ENCODE measurements around the gene KRTAP10-8. TPM values are rescaled to one million over a fixed set of nuclear protein-coding genes. Genes with fewer than 3 reads are reported as not detected.
"Not testable (repeated sequence)": the region's sequence is repeated elsewhere in the genome, so short reads cannot be mapped to it uniquely, and the experiment has no call there.

Gene KRTAP10-8
- polyA plus RNA-seq, 4 donors = not detected

DNA sequence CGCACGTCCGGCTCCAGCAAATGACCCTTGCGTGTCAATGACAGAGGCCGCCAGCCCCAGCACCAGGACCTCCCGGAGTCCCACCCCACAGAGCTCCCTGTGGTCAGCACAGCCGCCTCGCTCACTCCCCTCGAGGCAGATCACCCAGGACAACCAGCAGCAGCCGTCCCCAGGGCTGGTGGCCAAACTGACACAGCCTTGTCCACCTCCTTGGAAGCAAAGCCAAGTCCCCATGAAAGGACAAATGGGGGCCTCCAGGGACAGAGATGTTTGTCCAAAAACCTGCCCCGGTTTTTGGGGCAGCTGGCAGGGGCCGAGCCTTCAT is 27.4 kb downstream of the KRTAP10-8 start:
- DNase-seq (ENCODE audit: low read depth in 4 of 4, low spot score in 3 of 4) = no peak

DNA sequence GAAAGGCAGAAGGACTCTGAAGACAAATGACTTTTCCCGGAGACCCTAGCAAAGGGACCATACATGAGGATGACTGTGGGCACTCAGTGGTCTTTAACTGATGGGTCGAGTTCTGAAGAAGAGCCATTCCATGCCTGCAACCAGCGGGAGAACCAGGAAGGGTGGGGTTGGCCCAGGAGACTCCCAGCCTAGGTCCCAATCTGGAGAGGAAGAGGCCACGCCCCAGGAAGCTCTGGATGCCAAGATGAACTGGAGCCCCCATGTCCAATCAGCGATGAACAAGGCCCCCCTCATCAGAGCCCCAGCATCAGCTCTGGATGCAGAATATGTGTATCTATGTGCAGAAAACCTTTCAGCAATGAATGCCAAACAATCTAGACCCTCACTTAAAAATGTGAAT is 28.9 kb downstream of the KRTAP10-8 start:
- DNase-seq (ENCODE audit: low read depth in 4 of 4, low spot score in 3 of 4) = no peak

DNA sequence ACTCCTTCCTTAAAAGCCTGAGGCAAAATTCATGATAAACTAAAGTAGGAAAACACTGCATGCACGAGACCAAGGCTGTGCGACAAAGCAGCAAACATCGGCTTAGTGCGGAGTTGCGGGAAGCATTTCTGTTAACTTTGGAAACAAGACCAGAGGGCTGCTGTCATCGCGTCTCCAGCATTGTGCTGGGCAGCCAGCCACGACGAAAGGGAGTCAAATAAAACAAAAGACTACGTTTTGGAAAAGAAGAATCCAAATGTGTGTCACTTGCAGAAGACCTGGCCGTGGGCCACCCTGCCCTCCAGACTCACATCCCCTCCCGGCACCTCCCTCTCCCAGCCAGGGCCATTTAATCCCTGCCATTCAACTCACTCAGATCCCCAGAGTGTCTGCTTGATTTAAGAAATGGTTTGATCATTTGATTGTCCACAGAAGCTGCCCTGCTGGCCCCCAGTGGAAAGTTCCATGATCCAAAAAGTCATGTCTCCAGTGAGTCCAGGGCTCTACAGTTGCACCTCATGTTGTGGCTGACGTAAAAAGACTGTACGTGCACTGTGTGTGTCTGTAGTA is 31.9 kb downstream of the KRTAP10-8 start:
- DNase-seq (ENCODE audit: low read depth in 4 of 4, low spot score in 3 of 4) = no peak

DNA sequence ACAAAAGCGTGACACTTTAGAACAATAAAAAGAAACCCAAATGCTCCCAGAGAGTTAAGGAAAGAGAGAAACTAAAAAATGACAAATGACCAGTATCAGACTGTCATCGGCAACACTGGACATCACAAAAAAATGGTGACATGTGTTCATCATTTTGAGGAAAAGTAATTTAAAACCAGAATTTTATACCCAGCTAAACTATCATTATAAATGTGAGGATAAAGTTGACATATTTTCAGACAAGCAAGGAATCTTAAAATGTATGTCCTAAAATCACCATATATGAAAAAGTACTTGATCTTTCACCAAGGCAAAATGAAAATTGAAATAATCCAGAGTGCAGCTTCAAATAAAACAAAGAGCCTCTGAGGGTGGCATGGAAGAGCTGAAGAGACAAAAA is 33.0 kb downstream of the KRTAP10-8 start:
- no peak for DNase-seq (ENCODE audit: low read depth in 4 of 4, low spot score in 3 of 4)

DNA sequence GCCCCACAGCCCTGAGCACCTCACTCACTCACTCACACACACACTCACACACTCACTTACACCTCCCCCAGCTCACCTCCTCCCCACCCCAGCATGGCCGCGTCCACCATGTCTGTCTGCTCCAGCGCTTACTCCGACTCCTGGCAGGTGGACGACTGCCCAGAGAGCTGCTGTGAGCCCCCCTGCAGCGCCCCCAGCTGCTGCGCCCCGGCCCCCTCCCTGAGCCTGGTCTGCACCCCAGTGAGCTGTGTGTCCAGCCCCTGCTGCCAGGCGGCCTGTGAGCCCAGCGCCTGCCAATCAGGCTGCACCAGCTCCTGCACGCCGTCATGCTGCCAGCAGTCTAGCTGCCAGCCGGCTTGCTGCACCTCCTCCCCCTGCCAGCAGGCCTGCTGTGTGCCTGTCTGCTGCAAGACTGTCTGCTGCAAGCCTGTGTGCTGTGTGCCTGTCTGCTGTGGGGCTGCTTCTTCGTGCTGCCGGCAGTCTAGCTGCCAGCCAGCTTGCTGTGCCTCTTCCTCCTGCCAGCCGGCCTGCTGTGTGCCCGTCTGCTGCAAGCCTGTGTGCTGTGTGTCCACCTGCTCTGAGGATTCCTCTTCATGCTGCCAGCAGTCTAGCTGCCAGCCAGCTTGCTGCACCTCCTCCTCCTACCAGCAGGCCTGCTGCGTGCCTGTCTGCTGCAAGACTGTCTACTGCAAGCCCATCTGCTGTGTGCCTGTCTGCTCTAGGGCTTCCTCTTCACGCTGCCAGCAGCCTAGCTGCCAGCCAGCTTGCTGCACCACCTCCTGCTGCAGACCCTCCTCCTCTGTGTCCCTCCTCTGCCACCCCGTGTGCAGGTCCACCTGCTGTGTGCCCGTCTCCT is 34.7 kb downstream of the KRTAP10-8 start, which contains the start of gene KRTAP10-11:
Gene KRTAP10-11, plus strand, starts transcription at position 49 of the 856 bp plus-strand sequence. Its CDS starts 45 bp downstream, at position 94.
- DNase-seq (ENCODE audit: low read depth in 4 of 4, low spot score in 3 of 4) = not testable (repeated sequence)

DNA sequence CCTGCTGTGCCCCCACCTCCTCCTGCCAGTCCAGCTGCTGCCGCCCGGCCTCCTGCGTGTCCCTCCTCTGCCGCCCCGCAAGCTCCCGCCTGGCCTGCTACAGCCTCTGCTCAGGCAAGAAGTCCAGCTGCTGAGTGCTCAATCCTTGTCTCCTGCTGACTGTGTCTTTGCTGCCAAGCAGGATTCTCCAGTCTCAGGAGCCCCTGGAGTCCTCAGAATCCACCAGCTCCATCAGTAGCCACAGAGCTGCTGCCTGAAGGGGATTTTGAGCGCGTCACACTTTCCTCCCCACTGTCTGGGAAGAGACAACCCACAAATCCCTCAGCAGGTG is 35.3 kb downstream of the KRTAP10-8 start:
- DNase-seq (ENCODE audit: low read depth in 4 of 4, low spot score in 3 of 4) = no peak

DNA sequence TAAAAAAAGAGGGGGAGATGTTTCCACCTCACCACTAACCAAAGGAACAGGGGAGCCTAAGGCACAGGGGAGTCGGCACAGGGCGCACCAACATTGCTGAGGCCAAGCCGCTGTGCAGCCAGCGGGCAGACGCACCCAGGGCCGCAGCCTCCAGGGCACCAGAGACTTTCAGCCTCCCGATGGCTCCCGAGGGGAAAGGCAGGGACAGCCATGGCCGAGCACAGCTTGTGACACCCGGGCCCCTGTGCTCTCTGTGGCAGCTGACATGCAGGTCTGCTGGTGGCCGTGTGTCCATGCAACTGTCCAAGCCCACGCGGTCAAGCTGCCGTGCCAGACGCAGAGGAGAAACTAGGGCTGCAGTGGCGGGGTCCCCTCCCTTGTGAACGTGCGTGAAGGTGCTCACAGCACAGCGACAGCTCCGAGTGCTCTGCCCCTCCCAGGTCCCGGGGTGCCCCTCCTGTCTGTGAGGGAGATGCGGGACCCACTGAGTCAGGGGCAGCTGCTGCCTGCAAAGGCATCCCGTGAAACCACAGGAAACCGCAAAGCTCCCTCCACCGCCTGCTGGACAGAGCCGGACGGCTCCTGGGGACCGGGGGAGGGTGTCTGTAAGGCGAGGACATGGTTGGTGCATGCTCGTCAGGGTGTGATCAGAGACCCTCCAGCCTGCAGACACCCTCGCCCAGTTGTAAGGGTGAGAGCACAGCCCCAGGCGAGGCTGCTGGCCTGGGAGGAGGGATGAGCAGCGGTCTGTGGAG is 36.9 kb downstream of the KRTAP10-8 start:
- DNase-seq (ENCODE audit: low read depth in 4 of 4, low spot score in 3 of 4) = no peak

DNA sequence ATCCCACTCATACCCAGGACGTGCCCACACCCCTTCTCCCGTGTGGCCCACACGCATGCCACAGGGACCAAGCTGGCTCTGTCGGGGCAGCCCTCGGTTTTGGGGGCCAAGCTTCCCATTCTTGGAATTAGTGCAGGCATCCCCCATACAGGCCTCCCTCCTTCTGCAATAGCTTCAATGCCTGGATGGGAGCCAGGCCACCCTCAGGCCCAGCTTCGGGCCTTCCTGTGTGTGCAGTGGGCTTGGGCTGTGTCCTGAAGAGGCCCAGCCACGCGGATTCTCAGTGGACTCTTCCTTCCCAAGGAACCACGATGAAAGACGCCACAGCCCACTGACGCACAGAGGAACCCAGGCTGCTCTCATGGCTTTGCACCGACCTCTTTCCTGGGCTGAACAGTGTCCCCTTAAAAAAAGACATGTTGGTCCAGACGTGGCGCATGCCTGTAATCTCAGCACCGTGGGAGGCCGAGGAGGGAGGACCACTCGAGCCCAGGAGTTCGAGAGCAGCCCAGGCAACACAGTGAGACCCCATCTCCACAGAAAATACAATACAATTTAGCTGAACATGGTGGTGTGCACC is 37.7 kb downstream of the KRTAP10-8 start:
- no peak for DNase-seq (ENCODE audit: low read depth in 4 of 4, low spot score in 3 of 4)

DNA sequence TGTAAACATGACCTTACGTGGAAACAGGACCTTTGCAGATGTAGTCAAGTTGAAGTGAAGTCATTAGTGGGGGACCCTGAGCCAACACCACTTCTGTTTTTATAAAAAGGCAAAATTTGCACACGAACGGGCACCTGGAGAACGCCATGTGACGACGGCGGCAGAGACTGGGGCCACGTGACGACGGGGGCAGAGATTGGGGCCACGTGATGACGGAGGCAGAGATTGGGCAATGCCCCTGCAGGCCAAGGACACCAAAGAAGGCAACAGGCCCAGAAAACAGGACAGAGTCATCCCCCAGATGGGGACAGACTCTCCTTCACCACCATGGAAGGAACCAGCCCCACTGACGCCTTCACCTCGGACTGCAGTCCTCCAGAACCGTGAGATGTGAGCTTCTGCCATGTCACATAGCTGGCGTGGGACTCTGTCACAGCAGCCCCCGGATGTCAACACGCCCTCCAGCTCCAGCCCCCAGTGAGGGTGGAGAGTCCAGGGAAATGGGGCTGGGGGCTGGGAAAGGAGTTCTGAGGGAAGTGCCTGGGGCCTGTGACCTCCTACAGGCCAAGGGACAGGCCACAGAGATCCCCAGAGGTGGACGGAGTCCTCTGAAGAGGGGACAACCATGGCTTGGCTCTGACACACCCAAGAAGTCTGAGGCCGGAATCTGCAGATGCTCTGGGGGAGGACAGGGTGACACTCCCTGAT is 38.5 kb downstream of the KRTAP10-8 start:
- no peak for DNase-seq (ENCODE audit: low read depth in 4 of 4, low spot score in 3 of 4)

DNA sequence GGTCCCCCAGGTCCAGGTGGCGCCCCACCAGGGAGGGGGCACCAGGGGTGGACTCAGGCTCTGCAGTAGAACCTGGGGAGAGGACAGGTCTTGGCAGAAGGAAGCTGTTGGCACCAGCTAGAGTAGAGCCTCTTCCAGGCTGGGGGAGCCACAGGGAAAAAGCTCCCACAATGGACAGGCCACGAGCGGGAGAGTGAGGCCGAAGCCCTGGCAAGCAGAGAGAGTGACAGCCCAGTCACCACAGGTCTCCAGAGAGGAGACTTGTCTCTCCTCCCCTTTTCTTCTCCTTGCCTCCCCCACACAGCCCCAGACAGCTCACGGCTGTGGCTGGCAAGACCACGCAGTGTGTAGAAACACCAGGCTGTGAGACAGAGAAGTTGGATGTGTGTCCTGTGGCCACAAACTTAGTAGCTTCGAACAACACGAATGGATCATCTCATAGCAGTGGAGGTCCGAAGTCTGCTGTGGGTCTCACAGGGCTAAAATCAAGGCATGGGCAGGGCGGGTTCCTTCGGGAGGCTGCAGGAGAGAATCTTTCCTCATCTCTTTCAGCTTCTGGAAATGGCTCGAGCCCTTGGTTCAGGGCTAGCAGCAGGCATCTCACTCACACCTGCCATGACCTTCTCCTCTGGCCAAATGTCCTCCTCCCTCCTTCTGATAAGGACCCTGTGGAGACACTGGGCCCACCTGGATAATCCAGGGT is 39.2 kb downstream of the KRTAP10-8 start:
- no peak for DNase-seq (ENCODE audit: low read depth in 4 of 4, low spot score in 3 of 4)

DNA sequence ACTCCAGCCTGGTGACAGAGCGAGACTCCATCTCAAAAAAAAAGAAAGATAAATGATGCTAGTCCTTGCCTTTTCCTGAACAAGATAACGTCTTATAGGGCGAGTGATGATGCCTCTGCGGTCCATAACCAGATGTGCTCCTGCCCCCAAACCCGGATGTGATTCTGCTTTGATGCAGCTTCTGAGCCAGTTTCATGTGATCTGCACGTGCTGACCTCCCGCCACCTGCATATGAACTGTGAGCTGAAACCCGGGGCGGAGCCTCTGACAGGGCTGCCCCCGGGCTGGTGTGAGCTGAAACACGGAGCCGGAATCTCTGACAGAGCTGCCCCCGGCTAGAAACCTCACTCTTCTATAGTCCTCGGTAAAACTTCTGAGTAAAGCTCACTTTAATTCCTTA is 41.2 kb downstream of the KRTAP10-8 start:
- DNase-seq (ENCODE audit: low read depth in 4 of 4, low spot score in 3 of 4) = no peak

DNA sequence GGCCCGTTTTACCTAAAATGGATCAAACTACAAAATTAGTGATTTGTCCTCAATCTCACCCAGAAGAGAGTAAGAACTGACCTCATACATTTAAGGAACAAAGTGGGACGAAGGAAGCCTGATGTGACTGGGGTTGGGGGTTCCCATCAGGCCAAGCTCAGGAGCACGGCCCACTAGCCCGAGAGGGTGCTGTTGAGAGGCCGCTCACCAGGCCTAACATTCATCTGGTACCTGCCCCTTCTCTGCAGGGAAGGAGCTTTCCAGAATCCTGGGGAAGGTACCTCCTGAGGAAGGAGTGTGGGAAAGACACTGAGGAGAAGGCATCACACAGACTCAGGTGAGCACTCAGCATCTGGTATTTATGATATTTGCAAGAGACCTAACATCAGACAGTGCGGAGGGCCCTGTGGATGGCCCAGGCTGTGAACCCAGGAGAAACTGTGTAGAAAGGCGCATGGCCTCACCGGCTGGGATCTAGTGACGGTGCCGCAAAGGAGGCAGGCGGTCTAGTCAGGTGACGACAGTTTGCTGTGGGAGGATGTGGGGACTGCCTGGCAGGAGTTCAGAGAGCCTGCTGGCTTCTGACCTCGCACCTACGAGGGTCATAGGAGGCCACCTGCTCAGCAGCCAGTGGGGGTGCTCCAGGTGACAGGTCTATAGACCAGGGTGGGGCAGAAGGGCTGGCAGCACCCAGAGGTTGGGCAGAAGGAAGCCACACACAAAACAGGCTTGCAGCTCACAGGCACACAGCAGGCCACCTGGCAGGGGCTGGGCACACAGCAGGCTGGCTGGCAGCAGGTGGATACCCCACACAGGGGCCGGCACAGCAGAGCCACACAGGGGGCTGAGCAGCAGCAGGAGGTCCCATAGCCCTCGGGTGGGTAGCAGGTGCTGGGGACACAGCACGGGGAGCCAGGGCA is 42.0 kb downstream of the KRTAP10-8 start:
- DNase-seq (ENCODE audit: low read depth in 4 of 4, low spot score in 3 of 4) = no peak

DNA sequence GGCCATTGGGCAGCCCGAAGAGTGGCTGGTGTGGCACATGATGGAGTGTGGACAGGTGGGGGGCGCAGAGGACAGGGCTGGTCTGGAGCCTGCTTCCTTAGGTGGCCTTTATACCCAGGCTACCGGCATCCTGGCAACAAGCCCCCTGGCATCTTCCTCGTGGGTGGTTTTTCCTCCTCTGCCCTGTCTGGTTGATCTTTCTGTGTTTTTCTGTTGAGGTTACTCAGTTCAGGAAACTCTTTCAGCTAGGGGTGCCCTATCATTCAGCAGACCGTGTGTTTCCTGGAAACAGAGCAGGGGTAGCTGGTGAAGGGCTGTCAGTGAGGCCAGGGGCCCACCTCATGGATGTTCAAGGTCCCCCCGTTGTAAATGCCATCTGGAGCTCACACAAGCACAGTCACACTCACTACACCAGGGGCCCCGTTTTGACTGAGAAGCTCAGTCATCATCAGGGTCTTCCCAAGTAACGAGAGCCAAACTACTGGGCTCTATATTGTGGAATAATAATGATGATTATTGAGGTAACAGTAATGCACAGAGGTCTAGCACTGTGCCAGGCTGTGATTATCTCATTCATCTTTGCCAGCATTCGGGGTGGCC is 42.8 kb downstream of the KRTAP10-8 start, which contains the start of gene KRTAP12-4:
Gene KRTAP12-4, minus strand, starts transcription at position 84 of the 600 bp plus-strand sequence. Its CDS starts 45 bp downstream, at position 39.
- no peak for DNase-seq (ENCODE audit: low read depth in 4 of 4, low spot score in 3 of 4)

DNA sequence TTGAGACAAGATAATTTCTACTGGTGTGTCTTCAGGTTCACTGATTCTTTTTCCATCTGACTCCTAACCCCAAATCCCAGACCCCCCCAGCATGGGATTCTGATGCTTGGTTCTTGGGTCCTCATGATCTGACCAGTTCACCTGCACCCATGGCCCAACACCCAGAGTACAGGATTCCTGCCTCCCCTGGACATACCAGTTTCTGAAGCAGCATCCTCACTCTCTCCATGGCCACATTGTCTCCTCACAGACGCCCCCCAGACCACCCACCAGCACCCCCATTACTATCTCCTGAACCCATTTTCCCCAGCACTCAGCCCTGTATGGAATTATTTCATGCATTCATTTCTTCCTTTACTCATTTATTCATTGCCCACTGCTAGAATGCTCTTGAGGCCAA is 45.0 kb downstream of the KRTAP10-8 start:
- DNase-seq (ENCODE audit: low read depth in 4 of 4, low spot score in 3 of 4) = no peak

DNA sequence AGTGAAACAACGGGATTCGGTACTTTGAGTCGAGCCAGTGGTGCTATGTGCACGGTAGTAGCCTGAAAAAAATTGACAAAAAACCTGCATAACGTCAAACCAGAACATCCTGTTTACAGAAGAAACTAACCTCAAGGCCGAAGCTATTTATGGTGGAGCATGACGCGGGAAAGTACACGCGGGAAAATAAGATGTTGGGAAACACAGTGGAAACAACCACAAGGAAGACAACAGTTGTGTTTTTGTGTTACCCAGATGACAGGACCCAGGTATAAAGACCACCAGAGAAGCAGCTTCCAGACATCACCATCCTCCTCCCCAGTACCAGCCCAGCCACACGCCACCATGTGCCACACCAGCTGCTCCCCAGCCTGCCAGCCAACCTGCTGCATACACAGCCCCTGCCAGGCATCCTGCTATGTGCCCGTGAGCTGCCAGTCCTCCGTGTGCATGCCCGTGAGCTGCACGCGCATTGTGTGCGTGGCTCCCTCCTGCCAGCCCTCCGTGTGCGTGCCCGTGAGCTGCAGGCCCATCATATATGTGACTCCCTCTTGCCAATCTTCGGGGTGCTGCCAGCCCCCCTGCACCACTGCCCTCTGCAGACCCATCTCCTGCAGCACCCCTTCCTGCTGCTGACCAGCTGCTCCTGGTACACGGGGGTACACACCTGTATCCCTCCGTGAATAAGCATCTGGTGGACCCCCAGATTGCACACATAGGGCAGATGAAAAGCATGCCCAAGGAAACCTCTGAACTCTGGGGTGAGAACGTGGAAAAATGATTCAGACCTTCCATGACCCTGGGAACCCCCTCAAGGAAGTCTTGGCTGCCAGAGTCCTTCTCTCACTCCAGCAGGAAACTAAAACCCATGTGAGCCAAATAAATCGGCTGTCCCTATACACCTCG is 46.0 kb downstream of the KRTAP10-8 start, which contains the start of gene KRTAP12-3:
Gene KRTAP12-3, plus strand, starts transcription at position 298 of the 906 bp plus-strand sequence. Its CDS starts 48 bp downstream, at position 346.
- DNase-seq (ENCODE audit: low read depth in 4 of 4, low spot score in 3 of 4) = no peak

DNA sequence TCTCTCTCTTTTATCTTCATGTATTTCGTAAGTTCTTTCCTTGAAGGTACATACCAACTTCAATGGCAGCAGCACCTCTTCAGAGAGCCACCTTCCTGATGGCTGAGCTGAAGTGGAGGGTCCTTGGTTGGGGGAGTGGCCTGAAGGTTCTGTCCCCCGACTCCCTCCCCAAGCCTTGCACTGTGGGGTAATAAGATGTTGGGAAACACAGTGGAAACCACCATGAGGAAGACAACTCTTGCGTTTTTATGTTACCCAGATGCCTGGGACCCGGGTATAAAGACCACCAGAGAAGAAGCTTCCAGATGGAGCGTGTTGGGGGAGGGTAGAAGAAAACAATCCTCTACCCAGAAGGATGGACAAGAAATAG is 46.6 kb downstream of the KRTAP10-8 start:
- DNase-seq (ENCODE audit: low read depth in 4 of 4, low spot score in 3 of 4) = no peak

DNA sequence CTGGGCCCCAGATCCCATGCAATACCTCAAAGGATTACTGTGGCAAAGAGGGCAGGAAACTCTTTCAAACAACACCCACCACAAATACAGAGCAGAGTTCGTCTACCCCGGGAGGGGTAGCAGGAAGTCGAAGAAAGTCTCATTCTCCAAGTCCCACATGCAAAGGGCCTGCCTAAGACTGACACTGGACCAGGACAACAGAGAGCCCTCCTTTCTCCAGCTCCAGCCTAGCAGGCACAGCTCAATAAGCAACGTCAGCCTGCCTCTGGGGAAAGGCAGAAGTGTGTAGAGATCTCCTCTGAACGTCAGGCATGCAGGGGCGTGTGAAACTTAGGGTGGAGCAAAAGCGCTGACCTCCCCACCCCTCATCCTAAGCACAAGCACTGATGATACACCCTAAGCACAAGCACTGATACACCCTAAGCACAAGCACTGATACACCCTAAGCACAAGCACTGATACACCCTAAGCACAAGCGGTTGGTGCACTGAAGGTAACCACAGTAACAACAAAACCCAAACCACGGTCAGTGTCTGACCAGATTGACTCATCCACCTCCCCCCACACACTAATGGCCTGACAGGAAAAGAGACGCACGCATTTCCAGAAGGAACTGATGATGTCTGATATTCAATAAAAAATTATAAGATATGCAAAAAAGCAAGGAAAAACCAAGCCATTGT is 47.2 kb downstream of the KRTAP10-8 start:
- DNase-seq (ENCODE audit: low read depth in 4 of 4, low spot score in 3 of 4) = no peak

Measured in left renal pelvis (tissue), 4 donors.